Activated CD4-positive, alpha-beta T cell treated with anti-CD3 and anti-CD28 coated beads for 36 hours (primary cell): ENCODE results near the gene CCDC97. TPM values are rescaled to one million over a fixed set of nuclear protein-coding genes. Genes with fewer than 3 reads are reported as not detected.
"Not testable (repeated sequence)": the region's sequence is repeated elsewhere in the genome, so short reads cannot be mapped to it uniquely, and the experiment has no call there.

Experiments used
- ATAC-seq: fragments of 200-7000 bp; cut with Tn5 transposase; one replicate; pipeline ENCODE4 v1.10.0; 2021; ENCODE audit warnings: mild to moderate bottlenecking, moderate library complexity
- CTCF ChIA-PET: fragments of 350-600 bp; sonication (Branson Sonifier 250); formaldehyde crosslinking; loops from one replicate; lab custom pipeline; 2021; ENCODE audit warnings: antibody characterized with exemption; lab: Charles Lee
- POLR2A ChIA-PET: fragments of 350-600 bp; sonication (Branson Sonifier 250); formaldehyde crosslinking; loops from one replicate; lab custom pipeline; 2021; ENCODE audit warnings: antibody characterized with exemption, inconsistent platforms; lab: Charles Lee
- DNase-seq: peaks from one replicate; pipeline ENCODE4 v3.0.0-alpha.2; 2020
- H3K27ac Mint-ChIP-seq: one replicate; pipeline ENCODE4 v1.8.0; 2021; ENCODE audit warnings: mixed read lengths
- H3K27me3 Mint-ChIP-seq: one replicate; pipeline ENCODE4 v1.8.0; 2021; ENCODE audit warnings: mixed read lengths
- H3K36me3 Mint-ChIP-seq: one replicate; pipeline ENCODE4 v1.8.0; 2021; ENCODE audit warnings: low read depth, mixed read lengths
- H3K4me1 Mint-ChIP-seq: one replicate; pipeline ENCODE4 v1.8.0; 2021; ENCODE audit warnings: mixed read lengths
- H3K4me3 Mint-ChIP-seq: one replicate; pipeline ENCODE4 v1.8.0; 2021; ENCODE audit warnings: mild to moderate bottlenecking, moderate library complexity, mixed read lengths
- H3K9me3 Mint-ChIP-seq: one replicate; pipeline ENCODE4 v1.8.0; 2021; ENCODE audit warnings: low read depth, mixed read lengths
- intact Hi-C, 2 experiments: fragments of 100-400 bp; cut with DNase I in 1 of 2; cut with micrococcal nuclease in 1 of 2; formaldehyde crosslinking; loops; one replicate each; pipeline versions ENCODE4 v1.14.2 to v1.15.1; 2022 to 2024; cut with DNase I, micrococcal nuclease
- total RNA-seq, 2 experiments: library from RNA; stranded (reverse); gene quantifications; one replicate each; pipeline ENCODE4 v1.2.3, GENCODE V29; 2021

The CCDC97 gene
- total RNA-seq, 2 experiments from 2014 or later = 21.2 to 21.4 TPM

DNA sequence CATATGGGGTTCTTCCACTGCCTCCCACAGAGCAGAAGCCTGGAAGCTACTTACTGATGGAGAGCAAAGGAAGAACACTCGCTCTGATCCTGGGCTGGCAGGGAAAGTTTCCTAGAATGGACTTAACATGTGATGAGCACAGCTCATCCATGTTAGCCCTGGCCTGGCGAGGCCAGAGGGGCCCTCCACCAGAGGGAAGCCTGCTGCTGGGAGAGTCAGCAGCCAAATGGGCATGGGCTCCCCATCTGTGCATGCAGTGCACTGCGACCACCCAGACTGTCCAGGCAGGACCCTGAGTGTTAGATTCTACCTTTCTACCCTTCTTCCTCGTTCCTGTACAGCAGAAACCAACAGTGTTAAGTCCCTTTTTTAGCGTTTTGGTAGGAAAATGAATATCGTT lies 36.9 kb upstream of the CCDC97 start:
- intact Hi-C loops = no loop called here
- no peak overlapping the region for H3K27ac Mint-ChIP-seq
- CTCF ChIA-PET = interaction anchor here (1.2 kb wide), 1 partner anchor 9 kb away, joined by 3 read pairs; the partner anchor contains the start of gene HNRNPUL1
- POLR2A ChIA-PET = no interaction called here
- no peak for ATAC-seq
- no peaks in the 10 kb centered on the region for H3K9me3 Mint-ChIP-seq
- peaks cover 66% of the 10 kb centered on the region for H3K36me3 Mint-ChIP-seq
- no peaks in the 10 kb centered on the region for H3K27me3 Mint-ChIP-seq
- no peak overlapping the region for H3K4me3 Mint-ChIP-seq
- no peaks in the 10 kb centered on the region for H3K4me1 Mint-ChIP-seq
- no peak for DNase-seq

DNA sequence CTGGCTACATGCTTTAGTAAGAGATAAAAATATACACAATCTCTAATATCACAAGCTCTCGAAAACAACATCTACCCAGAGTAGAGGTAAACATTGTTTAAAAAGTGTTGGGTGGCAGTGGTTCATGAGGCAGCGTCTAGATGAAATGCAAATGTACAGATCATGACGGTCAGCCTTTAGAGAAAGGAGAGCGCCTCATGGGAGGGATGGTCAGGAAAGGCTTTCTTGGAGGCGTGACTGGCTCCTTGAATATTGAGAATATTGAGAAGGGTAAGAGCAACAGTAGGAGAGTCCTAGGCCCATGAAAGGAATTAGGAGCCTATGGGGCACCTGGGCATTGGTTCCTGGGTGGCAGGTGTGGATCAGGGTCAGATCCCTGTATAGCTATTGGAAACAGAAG lies 35.2 kb upstream of the CCDC97 start:
- ATAC-seq (no peak), DNase-seq (no peak)
- POLR2A ChIA-PET = interaction anchor here (1.1 kb wide), 1 partner anchor 9 kb away, joined by 3 read pairs; no protein-coding TSS in a partner anchor
- H3K9me3 Mint-ChIP-seq = no peaks in the 10 kb centered on the region
- intact Hi-C loops = no loop called here
- H3K27ac Mint-ChIP-seq = no peak overlapping the region
- H3K36me3 Mint-ChIP-seq = peaks cover 76% of the 10 kb centered on the region
- no peaks in the 10 kb centered on the region for H3K27me3 Mint-ChIP-seq
- no peaks in the 10 kb centered on the region for H3K4me1 Mint-ChIP-seq
- no peak overlapping the region for H3K4me3 Mint-ChIP-seq
- CTCF ChIA-PET = interaction anchor here (0.8 kb wide), 1 partner anchor 11 kb away, joined by 3 read pairs; the partner anchor contains the start of gene HNRNPUL1

DNA sequence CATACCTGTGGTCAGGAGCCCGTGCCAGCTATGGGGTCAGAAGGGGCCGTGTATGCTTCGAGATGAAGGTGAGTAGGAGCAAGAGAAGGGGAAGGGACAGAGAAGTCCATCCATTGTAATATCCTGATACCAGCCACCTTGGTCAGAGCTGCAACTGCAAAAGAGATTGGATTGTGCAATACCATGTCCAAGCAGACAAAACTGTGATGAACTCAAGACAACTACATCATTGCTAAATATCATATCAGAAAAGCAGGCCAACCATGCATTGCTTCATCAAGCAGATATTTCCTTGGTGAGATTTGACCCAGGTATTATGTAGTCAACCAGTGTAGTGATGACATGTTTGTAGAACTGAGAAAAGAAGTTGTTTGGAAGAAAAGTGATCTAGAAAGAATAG lies 33.7 kb upstream of the CCDC97 start:
- CTCF ChIA-PET = no interaction called here

DNA sequence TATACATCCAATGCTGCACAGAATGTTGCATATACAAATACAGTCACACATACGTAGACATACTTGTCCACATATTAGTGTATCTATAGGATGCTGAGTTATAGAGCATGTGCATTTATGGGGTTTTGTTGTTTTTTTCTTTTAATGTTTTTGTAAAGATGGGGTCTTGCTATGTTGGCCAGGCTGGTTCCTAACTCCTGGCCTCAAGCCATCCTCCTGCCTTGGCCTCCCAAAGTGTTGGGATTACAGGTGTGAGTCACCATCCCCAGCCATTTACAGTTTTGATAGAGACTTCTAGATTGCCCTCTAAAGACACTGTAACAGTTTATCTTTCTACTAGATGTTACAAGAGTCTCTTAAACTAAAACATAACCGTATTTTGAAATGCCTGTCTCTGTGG lies 31.5 kb upstream of the CCDC97 start:
- intact Hi-C loops = no loop called here
- Mint-ChIP-seq H3K36me3 (peaks cover 73% of the 10 kb centered on the region), H3K27me3 (no peaks in the 10 kb centered on the region), H3K9me3 (no peaks in the 10 kb centered on the region), H3K4me1 (no peaks in the 10 kb centered on the region), H3K4me3 (no peak overlapping the region), H3K27ac (no peak overlapping the region)
- ATAC-seq (no peak), DNase-seq (no peak)
- ChIA-PET CTCF (interaction anchor here (1.3 kb wide), 1 partner anchor 31 kb away, joined by 4 read pairs; no protein-coding TSS in a partner anchor), POLR2A (no interaction called here)

More for the DNA sequence above, 33.7 kb upstream of the CCDC97 start:
- H3K27me3 Mint-ChIP-seq = no peaks in the 10 kb centered on the region
- no peak overlapping the region for H3K4me3 Mint-ChIP-seq
- POLR2A ChIA-PET = no interaction called here
- H3K4me1 Mint-ChIP-seq = no peaks in the 10 kb centered on the region
- H3K27ac Mint-ChIP-seq = peak overlapping the region; percentile 4
- peaks cover 80% of the 10 kb centered on the region for H3K36me3 Mint-ChIP-seq
- no peaks in the 10 kb centered on the region for H3K9me3 Mint-ChIP-seq
- intact Hi-C loops = no loop called here
- DNase-seq (no peak), ATAC-seq (no peak)

DNA sequence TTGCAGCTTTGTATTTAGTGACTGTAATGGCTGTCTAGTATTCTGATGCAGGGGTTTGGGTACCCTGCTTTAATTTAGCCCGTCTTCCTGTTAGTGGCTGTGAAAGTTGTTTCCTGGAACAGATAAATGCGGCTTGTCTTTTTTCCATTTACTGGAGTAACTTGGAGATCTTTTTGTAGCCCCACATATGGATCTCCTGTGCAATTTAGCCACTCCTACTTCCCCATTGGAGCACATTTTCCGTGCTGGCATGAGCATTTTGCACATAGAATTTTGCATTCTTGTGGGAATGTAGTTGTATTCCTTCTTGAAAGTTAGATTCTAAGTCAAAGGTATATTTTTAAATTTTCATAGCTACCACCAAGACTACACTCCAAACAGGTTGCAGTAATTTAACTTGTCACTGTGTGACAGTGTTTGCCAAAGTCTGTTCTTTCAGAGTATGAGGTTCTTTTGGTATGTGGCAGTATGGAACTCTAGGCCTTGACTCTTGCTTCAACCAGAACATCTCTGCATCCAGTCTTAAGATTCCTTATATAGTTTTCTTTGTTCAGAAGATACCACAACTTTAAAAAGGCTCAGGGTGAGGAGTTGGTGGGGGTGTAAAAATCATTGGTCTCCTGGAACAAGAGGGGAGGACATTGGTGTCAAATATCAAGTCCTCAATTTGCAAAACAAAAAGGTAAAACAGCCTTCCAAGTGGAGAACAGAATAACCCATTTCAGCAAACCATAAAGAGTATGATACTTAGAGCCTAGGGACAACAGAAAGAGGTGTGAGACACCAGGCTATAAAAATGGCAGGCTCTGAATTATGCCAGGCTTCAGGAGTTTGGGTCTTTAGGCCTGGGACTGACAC lies 21.1 kb upstream of the CCDC97 start:
- no peak for DNase-seq
- H3K9me3 Mint-ChIP-seq = no peaks in the 10 kb centered on the region
- H3K36me3 Mint-ChIP-seq = peaks cover 59% of the 10 kb centered on the region
- no peak overlapping the region for H3K27ac Mint-ChIP-seq
- intact Hi-C loops = no loop called here
- no peaks in the 10 kb centered on the region for H3K4me1 Mint-ChIP-seq
- POLR2A ChIA-PET = interaction anchor here (0.6 kb wide), 1 partner anchor 92 kb away, joined by 6 read pairs; no protein-coding TSS in a partner anchor
- no peak for ATAC-seq
- H3K27me3 Mint-ChIP-seq = no peaks in the 10 kb centered on the region
- no peak overlapping the region for H3K4me3 Mint-ChIP-seq
- CTCF ChIA-PET = interaction anchor here (0.8 to 1.5 kb wide), 2 partner anchors 14 to 20 kb away, joined by 3 to 5 read pairs; no protein-coding TSS in a partner anchor

DNA sequence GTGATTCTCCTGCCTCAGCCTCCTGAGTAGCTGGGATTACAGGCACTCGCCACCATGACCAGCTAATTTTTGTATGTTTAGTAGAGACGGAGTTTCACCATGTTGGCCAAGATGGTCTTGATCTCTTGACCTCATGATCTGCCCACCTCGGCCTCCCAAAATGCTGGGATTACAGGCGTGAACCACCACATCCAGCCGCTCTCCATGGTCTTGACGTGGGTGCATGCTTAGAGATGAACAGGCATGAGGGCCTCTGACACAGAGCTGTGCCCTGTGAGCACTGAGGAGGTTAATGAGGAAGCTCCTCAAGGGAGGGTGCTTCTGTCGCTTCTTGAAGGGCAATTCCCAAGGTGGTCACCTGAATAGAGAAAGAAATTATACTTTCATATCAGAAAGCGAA lies 20.2 kb upstream of the CCDC97 start:
- H3K36me3 Mint-ChIP-seq = peaks cover 60% of the 10 kb centered on the region
- H3K27me3 Mint-ChIP-seq, H3K9me3 Mint-ChIP-seq, CTCF ChIA-PET, H3K4me3 Mint-ChIP-seq, intact Hi-C loops, DNase-seq, ATAC-seq, H3K27ac Mint-ChIP-seq, H3K4me1 Mint-ChIP-seq: not testable (repeated sequence)
- POLR2A ChIA-PET = interaction anchor here (0.6 kb wide), 1 partner anchor 91 kb away, joined by 6 read pairs; no protein-coding TSS in a partner anchor

DNA sequence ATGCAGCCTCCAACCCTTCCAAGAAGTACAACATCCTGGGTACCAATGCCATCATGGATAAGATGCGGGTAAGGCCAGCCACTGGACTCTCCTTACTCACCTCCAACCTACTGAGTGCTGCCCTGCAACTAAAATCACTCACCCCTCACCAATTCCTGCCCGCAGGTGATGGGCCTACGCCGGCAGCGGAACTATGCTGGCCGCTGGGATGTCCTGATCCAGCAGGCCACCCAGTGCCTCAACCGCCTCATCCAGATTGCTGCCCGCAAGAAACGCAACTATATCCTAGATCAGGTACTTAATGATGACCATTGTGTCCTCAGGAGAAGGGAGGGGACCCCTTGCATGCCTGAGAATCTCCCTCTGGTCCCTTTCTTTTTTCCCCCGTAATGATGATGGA lies 15.6 kb upstream of the CCDC97 start:
- CTCF ChIA-PET = interaction anchor here (1.0 to 1.3 kb wide), 4 partner anchors 14 to 303 kb away, joined by 3 read pairs; no protein-coding TSS in a partner anchor
- H3K27ac Mint-ChIP-seq = no peak overlapping the region
- ATAC-seq = no peak

DNA sequence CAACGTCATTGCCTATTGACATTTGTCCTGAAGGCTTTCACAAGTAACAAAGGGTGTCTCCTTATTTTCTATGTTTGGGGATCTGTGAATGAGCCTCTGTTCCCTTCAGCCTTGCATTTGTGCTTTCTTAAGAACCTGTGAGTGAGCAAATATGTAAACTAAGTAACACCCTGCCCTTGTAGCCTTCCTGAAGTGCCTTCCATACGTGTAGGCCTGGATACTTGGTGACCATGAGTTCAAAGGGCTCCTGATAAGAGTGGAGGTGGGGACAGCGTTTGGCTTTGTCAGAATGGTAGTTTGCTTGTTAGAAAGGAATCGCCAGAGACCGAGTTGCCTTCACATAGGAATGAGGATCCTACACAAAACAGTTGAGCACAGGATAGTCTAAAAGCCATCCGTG lies 14.5 kb upstream of the CCDC97 start:
- Mint-ChIP-seq H3K4me3 (no peak overlapping the region), H3K36me3 (peaks cover 82% of the 10 kb centered on the region), H3K4me1 (peaks cover 62% of the 10 kb centered on the region), H3K27ac (peak overlapping the region; percentile 44), H3K27me3 (no peaks in the 10 kb centered on the region), H3K9me3 (no peaks in the 10 kb centered on the region)
- intact Hi-C loops = no loop called here
- DNase-seq (no peak), ATAC-seq (no peak)
- CTCF ChIA-PET = interaction anchor here (1.0 to 1.2 kb wide), 2 partner anchors 13 to 18 kb away, joined by 3 read pairs; no protein-coding TSS in a partner anchor
- POLR2A ChIA-PET = interaction anchor here (0.6 to 2.2 kb wide), 2 partner anchors 13 to 129 kb away, joined by 3 to 4 read pairs; no protein-coding TSS in a partner anchor

More for the DNA sequence above, 15.6 kb upstream of the CCDC97 start:
- intact Hi-C loops = no loop called here
- Mint-ChIP-seq H3K4me3 (no peak overlapping the region), H3K9me3 (no peaks in the 10 kb centered on the region), H3K27me3 (no peaks in the 10 kb centered on the region), H3K36me3 (peaks cover 75% of the 10 kb centered on the region), H3K4me1 (peaks cover 51% of the 10 kb centered on the region)
- POLR2A ChIA-PET = interaction anchor here (0.6 kb wide), 1 partner anchor 265 kb away, joined by 4 read pairs; no protein-coding TSS in a partner anchor
- no peak for DNase-seq

DNA sequence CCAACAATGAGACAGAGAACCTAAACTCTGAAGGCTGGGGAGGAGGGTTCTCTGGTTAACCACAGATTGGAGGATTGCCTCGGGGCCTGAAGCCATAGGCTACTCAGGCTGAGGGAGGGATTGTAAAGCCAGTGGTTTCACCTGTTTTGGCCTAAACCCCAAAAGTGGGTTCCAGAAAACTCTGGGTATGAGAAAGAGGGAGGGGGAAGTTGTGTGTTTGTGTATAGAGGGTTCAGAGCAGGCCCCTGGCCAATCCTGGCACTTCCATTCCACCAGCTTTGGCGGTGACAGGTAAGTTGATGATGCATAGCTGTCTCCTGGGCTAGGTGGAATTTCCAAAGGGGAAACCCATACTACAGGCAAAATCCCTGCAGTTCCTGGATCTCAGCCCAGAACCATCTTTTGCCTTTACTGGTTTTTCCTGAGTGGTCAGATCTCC lies 13.5 kb upstream of the CCDC97 start:
- Mint-ChIP-seq H3K4me1 (peaks cover 71% of the 10 kb centered on the region), H3K4me3 (no peak overlapping the region)
- CTCF ChIA-PET = interaction anchor here (5.4 kb wide), 1 partner anchor 12 kb away, joined by 36 read pairs; no protein-coding TSS in a partner anchor

DNA sequence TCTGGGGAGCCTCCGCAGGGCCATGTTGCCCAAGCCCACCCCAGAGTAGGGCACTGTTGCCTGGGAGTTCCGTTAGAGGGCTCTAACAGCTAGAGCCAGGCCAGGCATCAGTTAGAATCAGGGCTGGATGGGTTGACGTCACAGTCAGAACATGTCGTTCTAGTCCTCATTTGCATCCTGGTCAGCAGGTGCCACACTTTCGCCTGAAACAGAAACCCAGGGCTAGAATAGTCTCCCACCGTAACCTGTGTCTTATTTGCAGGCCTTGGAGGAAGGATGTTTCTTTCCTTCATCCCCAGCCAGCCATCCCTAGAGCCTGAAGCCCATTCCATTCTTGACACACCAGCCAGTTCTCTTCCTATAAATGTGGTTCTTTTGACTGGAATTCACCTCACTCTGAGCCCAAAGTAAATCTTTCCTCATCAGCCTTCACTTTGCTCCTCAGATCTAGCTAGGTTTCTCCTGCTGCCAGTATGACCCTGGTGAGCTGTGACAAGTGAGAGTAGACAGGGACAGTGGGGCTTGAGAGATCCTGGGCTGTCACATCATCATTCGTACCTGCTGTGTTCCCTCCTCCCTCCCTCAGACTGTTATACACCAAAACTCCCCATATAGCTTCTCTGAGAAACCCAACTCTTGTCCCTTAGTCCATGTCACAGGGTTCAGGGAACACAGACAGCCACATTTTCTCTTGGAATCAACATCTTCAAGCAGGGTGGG lies 12.2 kb upstream of the CCDC97 start:
- POLR2A ChIA-PET = interaction anchor here (2.1 to 2.2 kb wide), 2 partner anchors 10 to 34 kb away, joined by 4 to 8 read pairs; partner anchors contain the start of gene HNRNPUL1
- no peak overlapping the region for H3K4me3 Mint-ChIP-seq

More for the DNA sequence above, 13.5 kb upstream of the CCDC97 start:
- Mint-ChIP-seq H3K27ac (peak overlapping the region; percentile 71), H3K9me3 (no peaks in the 10 kb centered on the region), H3K27me3 (no peaks in the 10 kb centered on the region), H3K36me3 (peaks cover 86% of the 10 kb centered on the region)
- no peak for ATAC-seq
- DNase-seq = no peak
- intact Hi-C loops = no loop called here
- POLR2A ChIA-PET = interaction anchor here (2.1 to 2.2 kb wide), 2 partner anchors 12 to 33 kb away, joined by 4 to 8 read pairs; partner anchors contain the start of gene HNRNPUL1

More for the DNA sequence above, 12.2 kb upstream of the CCDC97 start:
- ATAC-seq (peak; percentile 37), DNase-seq (no peak)
- intact Hi-C loops = no loop called here
- Mint-ChIP-seq H3K36me3 (peaks cover 83% of the 10 kb centered on the region), H3K27me3 (no peaks in the 10 kb centered on the region), H3K9me3 (no peaks in the 10 kb centered on the region), H3K4me1 (peaks cover 84% of the 10 kb centered on the region), H3K27ac (peak overlapping the region; percentile 68)
- CTCF ChIA-PET = interaction anchor here (0.7 to 5.4 kb wide), 3 partner anchors 11 to 171 kb away, joined by 3 to 36 read pairs (median 3); no protein-coding TSS in a partner anchor
